Measurements from ENCODE around the gene KIF21B. TPM values are rescaled to one million over a fixed set of nuclear protein-coding genes. Genes with fewer than 3 reads are reported as not detected.
"Not testable (repeated sequence)": the region's sequence is repeated elsewhere in the genome, so short reads cannot be mapped to it uniquely, and the experiment has no call there.

The KIF21B gene
- total RNA-seq, 6 experiments from 2014 or later = not detected

DNA sequence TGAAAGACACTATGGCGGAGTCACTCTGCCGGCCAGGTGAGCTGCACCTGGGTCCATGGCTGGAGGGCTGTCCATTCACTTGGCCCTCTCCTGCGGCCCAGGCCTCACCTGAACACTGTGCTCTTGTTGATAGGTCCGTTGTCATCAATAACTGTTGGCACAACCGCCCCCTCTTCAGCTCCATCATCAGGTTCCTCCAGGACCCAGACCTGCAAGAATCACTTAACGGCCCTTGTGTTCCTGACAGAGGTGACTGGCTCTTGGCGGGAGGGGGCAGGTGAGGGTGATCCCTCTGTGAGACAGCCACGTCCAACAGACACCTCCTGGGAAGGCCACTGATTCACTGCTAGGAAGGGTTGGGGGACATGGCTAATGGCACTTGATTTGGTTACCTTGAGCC lies 73.9 kb downstream of the KIF21B start:
- no peak overlapping the region for H3K27ac Mint-ChIP-seq
- no peak for DNase-seq
- H3K27me3 Mint-ChIP-seq (ENCODE audit: insufficient read depth) = peaks cover 38% of the 10 kb centered on the region
- H3K36me3 Mint-ChIP-seq (ENCODE audit: low read depth) = peaks cover 11% of the 10 kb centered on the region
- peaks cover 6% of the 10 kb centered on the region; the same call in 1 of the 2 replicates for H3K4me1 Mint-ChIP-seq (ENCODE audit: low read depth)
- H3K9me3 Mint-ChIP-seq = peaks cover 12% of the 10 kb centered on the region
- TF ChIP-seq, protein P1, sequence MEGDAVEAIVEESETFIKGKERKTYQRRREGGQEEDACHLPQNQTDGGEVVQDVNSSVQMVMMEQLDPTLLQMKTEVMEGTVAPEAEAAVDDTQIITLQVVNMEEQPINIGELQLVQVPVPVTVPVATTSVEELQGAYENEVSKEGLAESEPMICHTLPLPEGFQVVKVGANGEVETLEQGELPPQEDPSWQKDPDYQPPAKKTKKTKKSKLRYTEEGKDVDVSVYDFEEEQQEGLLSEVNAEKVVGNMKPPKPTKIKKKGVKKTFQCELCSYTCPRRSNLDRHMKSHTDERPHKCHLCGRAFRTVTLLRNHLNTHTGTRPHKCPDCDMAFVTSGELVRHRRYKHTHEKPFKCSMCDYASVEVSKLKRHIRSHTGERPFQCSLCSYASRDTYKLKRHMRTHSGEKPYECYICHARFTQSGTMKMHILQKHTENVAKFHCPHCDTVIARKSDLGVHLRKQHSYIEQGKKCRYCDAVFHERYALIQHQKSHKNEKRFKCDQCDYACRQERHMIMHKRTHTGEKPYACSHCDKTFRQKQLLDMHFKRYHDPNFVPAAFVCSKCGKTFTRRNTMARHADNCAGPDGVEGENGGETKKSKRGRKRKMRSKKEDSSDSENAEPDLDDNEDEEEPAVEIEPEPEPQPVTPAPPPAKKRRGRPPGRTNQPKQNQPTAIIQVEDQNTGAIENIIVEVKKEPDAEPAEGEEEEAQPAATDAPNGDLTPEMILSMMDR (IDR thresholded peaks at IDR 0.05) = no peak
- no peak overlapping the region for H3K4me3 Mint-ChIP-seq

DNA sequence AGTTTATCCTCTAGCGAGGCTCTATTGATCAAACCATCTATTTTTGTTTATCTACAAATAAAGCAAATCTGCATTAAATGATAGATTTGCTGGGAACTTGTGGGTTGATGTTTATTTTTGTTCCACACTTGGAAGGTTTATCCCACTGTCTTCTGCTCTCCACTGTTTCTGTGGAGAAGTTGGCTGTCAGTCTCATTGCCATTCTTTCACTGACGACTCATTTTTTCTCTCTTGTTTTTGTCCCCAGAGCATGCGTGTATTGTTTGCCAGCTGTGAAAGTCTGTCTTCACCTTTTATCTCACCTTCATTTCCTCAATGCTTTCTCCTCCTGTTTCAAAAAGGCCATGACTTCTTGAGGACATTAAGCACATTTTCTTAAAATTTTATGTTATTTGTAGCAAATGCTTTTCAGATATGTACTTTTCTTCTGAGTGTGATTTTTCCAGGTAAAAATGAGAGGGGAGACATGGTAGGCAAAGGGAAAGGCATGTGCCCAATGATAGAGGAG lies 76.4 kb downstream of the KIF21B start:
- TF ChIP-seq, protein P1 (IDR thresholded peaks at IDR 0.05) = no peak
- Mint-ChIP-seq H3K27ac (no peak overlapping the region), H3K9me3 (peaks cover 14% of the 10 kb centered on the region), H3K36me3 (ENCODE audit: low read depth) (peaks cover 11% of the 10 kb centered on the region), H3K4me1 (ENCODE audit: low read depth) (peaks cover 6% of the 10 kb centered on the region; the same call in 1 of the 2 replicates), H3K4me3 (no peak overlapping the region), H3K27me3 (ENCODE audit: insufficient read depth) (peaks cover 45% of the 10 kb centered on the region)
- DNase-seq = no peak

DNA sequence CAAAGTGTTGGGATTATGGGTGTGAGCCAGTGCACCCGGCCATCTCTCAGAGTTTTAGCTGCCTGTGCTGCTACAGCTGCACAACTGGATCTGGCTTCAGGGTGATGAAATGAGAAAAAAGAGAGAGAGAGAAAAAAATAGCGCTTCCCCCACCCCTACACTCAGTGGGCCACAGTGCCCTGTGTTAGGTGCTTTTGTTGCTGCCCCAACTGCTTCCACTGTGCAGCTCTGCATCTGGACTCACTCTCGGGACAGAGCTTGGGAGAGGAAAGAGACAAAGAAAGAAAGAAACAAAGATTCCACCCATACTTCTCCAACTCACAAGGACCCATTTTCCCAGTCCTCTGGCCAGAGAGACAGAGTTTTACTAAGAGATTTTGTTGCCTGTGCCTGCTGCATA lies 78.4 kb downstream of the KIF21B start:
- H3K4me1 Mint-ChIP-seq (ENCODE audit: low read depth) = no peaks in the 10 kb centered on the region
- H3K27me3 Mint-ChIP-seq (ENCODE audit: insufficient read depth) = peaks cover 43% of the 10 kb centered on the region
- no peak overlapping the region for H3K4me3 Mint-ChIP-seq
- no peak for DNase-seq
- TF ChIP-seq, protein P1 (IDR thresholded peaks at IDR 0.05) = no peak
- H3K9me3 Mint-ChIP-seq = peaks cover 22% of the 10 kb centered on the region
- H3K36me3 Mint-ChIP-seq (ENCODE audit: low read depth) = peaks cover 11% of the 10 kb centered on the region
- no peak overlapping the region for H3K27ac Mint-ChIP-seq

DNA sequence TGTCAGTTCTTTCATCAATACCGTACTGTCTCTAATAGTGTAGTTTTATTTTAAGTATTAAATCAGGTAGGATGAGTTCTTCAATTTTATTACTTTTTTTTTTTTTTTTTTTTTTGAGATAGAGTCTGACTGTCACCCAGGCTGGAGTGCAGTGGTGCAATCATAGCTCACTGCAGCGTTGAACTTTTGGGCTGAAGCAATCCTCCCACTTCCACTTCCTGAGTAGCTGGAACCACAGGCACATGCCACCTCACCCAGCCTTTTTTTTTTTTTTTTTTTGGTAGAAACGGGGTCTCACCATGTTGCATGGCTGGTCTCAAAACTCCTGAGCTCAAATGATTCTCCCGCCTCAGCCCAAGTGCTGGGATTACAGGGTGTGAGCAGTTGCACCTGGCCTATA lies 84.6 kb downstream of the KIF21B start:
- no peak overlapping the region for H3K27ac Mint-ChIP-seq
- no peak overlapping the region for H3K4me3 Mint-ChIP-seq
- H3K27me3 Mint-ChIP-seq (ENCODE audit: insufficient read depth) = peaks cover 32% of the 10 kb centered on the region
- TF ChIP-seq, protein P1 (IDR thresholded peaks at IDR 0.05) = no peak
- H3K9me3 Mint-ChIP-seq = peaks cover 11% of the 10 kb centered on the region
- H3K4me1 Mint-ChIP-seq (ENCODE audit: low read depth) = no peaks in the 10 kb centered on the region
- H3K36me3 Mint-ChIP-seq (ENCODE audit: low read depth) = no peaks in the 10 kb centered on the region
- DNase-seq = no peak

DNA sequence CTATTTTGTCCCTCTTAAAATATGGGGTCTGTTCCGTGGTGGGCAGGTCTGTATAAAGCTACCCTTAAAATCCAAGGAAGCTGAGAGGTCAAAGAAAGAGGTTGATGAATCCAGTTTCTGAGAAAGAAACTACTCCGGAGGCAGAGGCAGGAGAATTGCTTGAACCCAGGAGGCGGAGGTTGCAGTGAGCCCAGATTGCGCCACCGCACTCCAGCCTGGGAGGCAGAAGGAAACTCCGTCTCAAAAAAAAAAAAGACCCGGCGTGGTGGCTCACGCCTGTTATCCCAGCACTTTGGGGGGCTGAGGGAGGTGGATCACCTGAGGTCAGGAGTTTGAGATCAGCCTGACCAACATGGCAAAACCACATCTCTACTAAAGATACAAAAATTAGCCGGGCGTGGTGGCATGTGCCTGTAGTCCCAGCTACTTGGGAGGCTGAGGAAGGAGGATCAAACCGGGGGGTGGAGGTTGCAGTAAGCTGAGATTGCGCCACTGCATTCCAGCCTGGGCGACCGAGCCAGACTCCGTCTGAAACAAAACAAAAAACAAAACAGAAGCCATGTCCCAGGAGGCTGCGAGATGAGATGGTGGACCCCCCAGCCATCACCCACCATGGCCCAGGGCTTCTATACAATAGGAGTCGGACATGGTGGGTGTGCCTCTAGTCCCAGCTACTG lies 88.1 kb downstream of the KIF21B start:
- not testable (repeated sequence) for H3K4me1 Mint-ChIP-seq (ENCODE audit: low read depth)

DNA sequence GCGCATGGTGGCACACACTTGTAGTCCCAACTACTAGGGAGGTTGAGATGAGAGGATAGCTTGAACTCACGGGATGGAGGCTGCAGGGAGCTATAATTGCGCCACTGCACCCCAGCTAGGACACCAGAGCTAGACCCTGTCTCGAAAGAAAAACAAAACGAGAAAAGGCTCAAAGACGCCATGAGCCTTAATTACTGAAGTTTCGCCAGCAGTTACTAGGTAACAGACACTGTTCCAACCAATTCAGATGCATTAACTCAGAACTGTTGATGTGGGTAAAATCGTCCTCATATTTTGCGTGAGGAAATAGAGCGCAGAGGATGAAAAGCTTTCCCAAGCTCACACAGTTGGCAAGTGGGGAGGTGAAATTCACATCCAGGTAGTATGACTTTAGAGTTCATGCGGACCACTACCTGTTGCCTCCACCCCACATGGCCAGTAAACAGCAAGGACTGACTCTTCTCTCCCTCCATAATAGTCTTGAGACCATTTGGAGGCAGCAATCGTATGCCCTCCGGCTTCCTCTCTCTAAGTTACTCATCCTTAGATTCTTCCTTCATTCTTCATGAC lies 88.8 kb downstream of the KIF21B start:
- peaks cover 5% of the 10 kb centered on the region; the same call in 1 of the 2 replicates for H3K9me3 Mint-ChIP-seq
- no peak overlapping the region for H3K4me3 Mint-ChIP-seq
- H3K4me1 Mint-ChIP-seq (ENCODE audit: low read depth) = no peaks in the 10 kb centered on the region

More for the DNA sequence above, 88.1 kb downstream of the KIF21B start:
- H3K27ac Mint-ChIP-seq; H3K36me3 Mint-ChIP-seq (ENCODE audit: low read depth); H3K4me3 Mint-ChIP-seq; DNase-seq; H3K9me3 Mint-ChIP-seq: not testable (repeated sequence)
- peaks cover 27% of the 10 kb centered on the region for H3K27me3 Mint-ChIP-seq (ENCODE audit: insufficient read depth)

More for the DNA sequence above, 88.8 kb downstream of the KIF21B start:
- H3K27me3 Mint-ChIP-seq (ENCODE audit: insufficient read depth) = peaks cover 32% of the 10 kb centered on the region
- no peak for DNase-seq
- H3K27ac Mint-ChIP-seq = no peak overlapping the region
- TF ChIP-seq, protein P1 (IDR thresholded peaks at IDR 0.05) = no peak
- peaks cover 6% of the 10 kb centered on the region; the same call in 1 of the 2 replicates for H3K36me3 Mint-ChIP-seq (ENCODE audit: low read depth)

All from HFFc6 (cell line).